WTC11 (cell line): Measurements from ENCODE around the gene DYNC1I1. TPM values are rescaled to one million over a fixed set of nuclear protein-coding genes. Genes with fewer than 3 reads are reported as not detected.

Experiments used
- ATAC-seq: fragments of 200-7000 bp; cut with Tn5 transposase; 2 replicates; pipeline ENCODE4 v1.10.0; 2021; ENCODE audit warnings: mild to moderate bottlenecking, moderate library complexity
- CTCF ChIA-PET: fragments of 300-600 bp; sonication (Branson Sonifier 250); formaldehyde crosslinking; loops from one replicate; lab custom pipeline; 2021; ENCODE audit warnings: antibody characterized with exemption; lab: Charles Lee
- POLR2A ChIA-PET: fragments of 350-600 bp; sonication (Branson Sonifier 250); formaldehyde crosslinking; loops from one replicate; lab custom pipeline; 2021; ENCODE audit warnings: antibody characterized with exemption; lab: Charles Lee
- DNase-seq: peaks from one replicate; pipeline ENCODE4 v3.0.0; 2021; ENCODE audit warnings: low spot score
- H3K27ac Mint-ChIP-seq: 2 replicates; pipeline ENCODE4 v1.8.0; 2021; ENCODE audit warnings: mixed read lengths
- H3K27me3 Mint-ChIP-seq: 2 replicates; pipeline ENCODE4 v1.8.0; 2021; ENCODE audit warnings: low read depth, mild to moderate bottlenecking, moderate library complexity, mixed read lengths
- H3K36me3 Mint-ChIP-seq: 2 replicates; pipeline ENCODE4 v1.8.0; 2021; ENCODE audit warnings: mixed read lengths
- H3K4me1 Mint-ChIP-seq: 2 replicates; pipeline ENCODE4 v1.8.0; 2022; ENCODE audit warnings: mixed read lengths
- H3K4me3 Mint-ChIP-seq: 2 replicates; pipeline ENCODE4 v1.8.0; 2021; ENCODE audit warnings: mild to moderate bottlenecking, moderate library complexity, mixed read lengths
- H3K9me3 Mint-ChIP-seq: 2 replicates; pipeline ENCODE4 v1.8.0; 2021; ENCODE audit warnings: mixed read lengths
- AFF4 ChIP-seq: sonication (generic); formaldehyde crosslinking; IDR thresholded peaks from 2 replicates; pipeline ENCODE4 v1.8.1; 2023; ENCODE audit warnings: mild to moderate bottlenecking, missing genetic modification reagents, borderline replicate concordance
- AR ChIP-seq: fragments of 250-450 bp; sonication (Bioruptor Pico); IDR thresholded peaks from 2 replicates; pipeline ENCODE4 v1.9.0; 2021; ENCODE audit warnings: mild to moderate bottlenecking
- ATF1 ChIP-seq: sonication (generic); formaldehyde crosslinking; IDR thresholded peaks from 2 replicates; pipeline ENCODE4 v1.8.1; 2023; ENCODE audit warnings: mild to moderate bottlenecking, moderate library complexity, missing genetic modification reagents
- CDX4 ChIP-seq: fragments of 250-450 bp; sonication (Bioruptor Pico); IDR thresholded peaks from 2 replicates; pipeline ENCODE4 v1.9.0; 2021; ENCODE audit warnings: moderate library complexity, mild to moderate bottlenecking, inconsistent platforms, borderline replicate concordance
- CREB1 ChIP-seq: sonication (generic); formaldehyde crosslinking; IDR thresholded peaks from 2 replicates; pipeline ENCODE4 v1.8.0; 2023; ENCODE audit warnings: mild to moderate bottlenecking, missing genetic modification reagents
- CTCF ChIP-seq: fragments of 200-600 bp; IDR thresholded peaks from 2 replicates; pipeline ENCODE4 v1.8.0; 2022; ENCODE audit warnings: antibody characterized with exemption
- ELF4 ChIP-seq: sonication (generic); formaldehyde crosslinking; IDR thresholded peaks from 2 replicates; pipeline ENCODE4 v1.8.1; 2022; ENCODE audit warnings: low read depth, mild to moderate bottlenecking, moderate library complexity, missing genetic modification reagents
- NR1H2 ChIP-seq: sonication (generic); formaldehyde crosslinking; IDR thresholded peaks from 2 replicates; pipeline ENCODE4 v1.9.0; 2021; ENCODE audit warnings: mild to moderate bottlenecking, moderate library complexity, missing genetic modification reagents
- SMAD3 ChIP-seq: sonication (generic); formaldehyde crosslinking; IDR thresholded peaks from 2 replicates; pipeline ENCODE4 v1.8.0; 2022; ENCODE audit warnings: missing genetic modification reagents, mild to moderate bottlenecking, borderline replicate concordance
- SMAD4 ChIP-seq: sonication (generic); formaldehyde crosslinking; IDR thresholded peaks from 2 replicates; pipeline ENCODE4 v1.8.0; 2022; ENCODE audit warnings: mild to moderate bottlenecking, missing genetic modification reagents
- USF2 ChIP-seq: sonication (generic); formaldehyde crosslinking; IDR thresholded peaks from 2 replicates; pipeline ENCODE4 v1.8.1; 2023; ENCODE audit warnings: mild to moderate bottlenecking, missing genetic modification reagents, moderate library complexity
- ZNF219 ChIP-seq: sonication (generic); formaldehyde crosslinking; IDR thresholded peaks from 2 replicates; pipeline ENCODE4 v1.8.0; 2023; ENCODE audit warnings: missing genetic modification reagents, mild to moderate bottlenecking, borderline replicate concordance
- ZNF281 ChIP-seq: sonication (generic); formaldehyde crosslinking; IDR thresholded peaks from 2 replicates; pipeline ENCODE4 v1.8.0; 2023; ENCODE audit warnings: mild to moderate bottlenecking, missing genetic modification reagents
- total RNA-seq: library from RNA; stranded (reverse); gene quantifications from 3 replicates; pipeline ENCODE4 v1.2.3, GENCODE V29; 2021

DYNC1I1 gene
- total RNA-seq, 1 experiment from 2014 or later: 2.8 TPM

GRCh38 chr7:95927756-95928155 lies 155.4 kb downstream of the DYNC1I1 start (continued):
- no peak for TF ChIP-seq USF2
- no peak for TF ChIP-seq ATF1 (CRISPR knock-in tag)
- TF ChIP-seq ZNF219 (CRISPR knock-in tag): no peak

- ChIA-PET CTCF (interaction anchor here (1.3 kb wide), 1 partner anchor 11 kb away, joined by 3 read pairs; no protein-coding TSS in a partner anchor), POLR2A (no interaction called here)
- DNase-seq (no peak), ATAC-seq (no peak)
- H3K27me3 Mint-ChIP-seq: no peaks in the 10 kb centered on the region
- H3K27ac Mint-ChIP-seq: no peak overlapping the region
- TF ChIP-seq ELF4 (CRISPR knock-in tag): no peak
- TF ChIP-seq, all 79 proteins: peak for 0
- Mint-ChIP-seq H3K36me3 (no peaks in the 10 kb centered on the region), H3K4me1 (no peaks in the 10 kb centered on the region), H3K4me3 (no peak overlapping the region), H3K9me3 (no peaks in the 10 kb centered on the region)
Measured at GRCh38 chr7:95929710-95930280, 157.4 kb downstream of the DYNC1I1 start.

GRCh38 chr7:95931460-95932232 lies 159.3 kb downstream of the DYNC1I1 start:
- ChIA-PET CTCF (no interaction called here), POLR2A (no interaction called here)
- H3K36me3 Mint-ChIP-seq: no peaks in the 10 kb centered on the region
- no peaks in the 10 kb centered on the region for H3K4me1 Mint-ChIP-seq
- no peak overlapping the region for H3K27ac Mint-ChIP-seq
- H3K27me3 Mint-ChIP-seq: no peaks in the 10 kb centered on the region
- TF ChIP-seq ZNF281 (CRISPR knock-in tag) (no peak), SMAD3 (no peak), SMAD4 (no peak), CDX4 (CRISPR knock-in tag) (no peak), CREB1 (CRISPR knock-in tag) (no peak), NR1H2 (CRISPR knock-in tag) (no peak), AR (CRISPR knock-in tag) (no peak), AFF4 (CRISPR knock-in tag) (no peak), CTCF (no peak)
- H3K9me3 Mint-ChIP-seq: no peaks in the 10 kb centered on the region
- H3K4me3 Mint-ChIP-seq: no peak overlapping the region
- ATAC-seq (no peak), DNase-seq (no peak)
